ENCODE results near the gene HLA-DMA.

GRCh38 chr6:32950449-32950848, 2.4 kb downstream of the HLA-DMA start:
- TF ChIP-seq SP2 (CRISPR knock-in tag; IDR thresholded peaks at IDR 0.05) (no peak), HBP1 (CRISPR knock-in tag; IDR thresholded peaks at IDR 0.05; ENCODE audit: low read depth) (no peak), ZMYM2 (CRISPR knock-in tag; IDR thresholded peaks at IDR 0.05) (no peak), DNMT1 (CRISPR knock-in tag; IDR thresholded peaks at IDR 0.05) (no peak), CTCF (CRISPR knock-in tag; IDR thresholded peaks at IDR 0.05) (no peak), EP300 (IDR thresholded peaks at IDR 0.05; ENCODE audit: low read depth in 2 of 2, low read length in 2 of 2) (no peak), EP300 (CRISPR knock-in tag; IDR thresholded peaks at IDR 0.05; ENCODE audit: borderline replicate concordance) (no peak), EHMT2 (IDR thresholded peaks at IDR 0.05; ENCODE audit: borderline replicate concordance, low read depth, low read length) (no peak), FLYWCH1 (CRISPR knock-in tag; IDR thresholded peaks at IDR 0.05) (no peak), CSRNP1 (CRISPR knock-in tag; IDR thresholded peaks at IDR 0.05) (no peak), DBP (CRISPR knock-in tag; IDR thresholded peaks at IDR 0.05; ENCODE audit: not compliant biosample characterization) (no peak), ZIK1 (CRISPR knock-in tag; IDR thresholded peaks at IDR 0.05; ENCODE audit: borderline replicate concordance, low read depth) (no peak)
